Activated naive CD4-positive, alpha-beta T cell treated with anti-CD3 and anti-CD28 coated beads, Interleukin-2, amount 10 ng/mL, durations not matched to agents 7 days and 5 days (primary cell): ENCODE results near the gene GRIN2B.

Experiments
- CTCF ChIA-PET: fragments of 350-600 bp; sonication (Branson Sonifier 250); formaldehyde crosslinking; loops from one replicate; lab custom pipeline; 2021; ENCODE audit warnings: antibody characterized with exemption; lab: Charles Lee
- DNase-seq: peaks from one replicate; pipeline ENCODE4 v3.0.0-alpha.2; 2020
- H3K27ac Mint-ChIP-seq: one replicate; pipeline ENCODE4 v1.8.0; 2021; ENCODE audit warnings: mild to moderate bottlenecking, moderate library complexity, mixed read lengths
- H3K27me3 Mint-ChIP-seq: one replicate; pipeline ENCODE4 v1.8.0; 2021; ENCODE audit warnings: mild to moderate bottlenecking, mixed read lengths
- H3K36me3 Mint-ChIP-seq: one replicate; pipeline ENCODE4 v1.8.0; 2021; ENCODE audit warnings: mixed read lengths
- H3K4me1 Mint-ChIP-seq: one replicate; pipeline ENCODE4 v1.8.0; 2021; ENCODE audit warnings: mixed read lengths
- H3K4me3 Mint-ChIP-seq: one replicate; pipeline ENCODE4 v1.8.0; 2021; ENCODE audit warnings: mild to moderate bottlenecking, moderate library complexity, mixed read lengths
- H3K9me3 Mint-ChIP-seq: one replicate; pipeline ENCODE4 v1.8.0; 2021; ENCODE audit warnings: mixed read lengths

GRIN2B gene

GRCh38 chr12:13981296-13981962 lies at the start of gene GRIN2B:
Gene GRIN2B, minus strand, starts transcription at chr12:13981602. Its CDS starts 115,394 bp downstream, at chr12:13866208.
- Mint-ChIP-seq H3K36me3 (no peaks in the 10 kb centered on the region), H3K9me3 (no peaks in the 10 kb centered on the region), H3K4me1 (peaks cover 9% of the 10 kb centered on the region), H3K4me3 (no peak within 1 kb of the TSS), H3K27ac (no peak within 1 kb of the TSS), H3K27me3 (peaks cover 58% of the 10 kb centered on the region)
- CTCF ChIA-PET, result no interaction called here
- DNase-seq, result no peak

GRCh38 chr12:14026537-14026936 lies 45.1 kb upstream of the GRIN2B start:
- no peak for DNase-seq
- Mint-ChIP-seq H3K4me3 (no peak overlapping the region), H3K27ac (no peak overlapping the region), H3K9me3 (peaks cover 2% of the 10 kb centered on the region), H3K27me3 (no peaks in the 10 kb centered on the region), H3K4me1 (no peaks in the 10 kb centered on the region), H3K36me3 (no peaks in the 10 kb centered on the region)
- CTCF ChIA-PET, result no interaction called here

GRCh38 chr12:14024591-14024990 lies 43.2 kb upstream of the GRIN2B start:
- CTCF ChIA-PET, result no interaction called here

GRCh38 chr12:14018080-14018479 lies 36.7 kb upstream of the GRIN2B start:
- Mint-ChIP-seq H3K4me3 (no peak overlapping the region), H3K4me1 (no peaks in the 10 kb centered on the region), H3K27me3 (no peaks in the 10 kb centered on the region), H3K27ac (no peak overlapping the region), H3K36me3 (no peaks in the 10 kb centered on the region), H3K9me3 (no peaks in the 10 kb centered on the region)
- CTCF ChIA-PET, result no interaction called here
- no peak for DNase-seq

More at GRCh38 chr12:14024591-14024990, 43.2 kb upstream of the GRIN2B start:
- DNase-seq, result no peak
- Mint-ChIP-seq H3K4me1 (no peaks in the 10 kb centered on the region), H3K27ac (no peak overlapping the region), H3K4me3 (no peak overlapping the region), H3K27me3 (no peaks in the 10 kb centered on the region), H3K36me3 (no peaks in the 10 kb centered on the region), H3K9me3 (peaks cover 2% of the 10 kb centered on the region)

GRCh38 chr12:14010989-14011388 lies 29.6 kb upstream of the GRIN2B start:
- Mint-ChIP-seq H3K27me3 (no peaks in the 10 kb centered on the region), H3K36me3 (no peaks in the 10 kb centered on the region), H3K4me1 (no peaks in the 10 kb centered on the region), H3K4me3 (no peak overlapping the region), H3K27ac (no peak overlapping the region), H3K9me3 (no peaks in the 10 kb centered on the region)
- CTCF ChIA-PET, result no interaction called here
- no peak for DNase-seq

- no peaks in the 10 kb centered on the region for H3K9me3 Mint-ChIP-seq
- H3K4me3 Mint-ChIP-seq, result no peak overlapping the region
- H3K4me1 Mint-ChIP-seq, result no peaks in the 10 kb centered on the region
- CTCF ChIA-PET, result no interaction called here
- no peak for DNase-seq
- H3K27ac Mint-ChIP-seq, result no peak overlapping the region
- no peaks in the 10 kb centered on the region for H3K27me3 Mint-ChIP-seq
- H3K36me3 Mint-ChIP-seq, result no peaks in the 10 kb centered on the region
These were observed 26.2 kb upstream of the GRIN2B start for GRCh38 chr12:14007639-14008038.

GRCh38 chr12:13992585-13992984 lies 11.2 kb upstream of the GRIN2B start:
- Mint-ChIP-seq H3K9me3 (no peaks in the 10 kb centered on the region), H3K27ac (no peak overlapping the region), H3K27me3 (no peaks in the 10 kb centered on the region), H3K4me1 (no peaks in the 10 kb centered on the region), H3K36me3 (no peaks in the 10 kb centered on the region), H3K4me3 (no peak overlapping the region)
- CTCF ChIA-PET, result interaction anchor here (1.2 kb wide), 1 partner anchor 9 kb away, joined by 3 read pairs; no protein-coding TSS in a partner anchor
- no peak for DNase-seq

GRCh38 chr12:13992106-13992505 lies 10.7 kb upstream of the GRIN2B start:
- no peaks in the 10 kb centered on the region for H3K4me1 Mint-ChIP-seq
- H3K4me3 Mint-ChIP-seq, result no peak overlapping the region
- H3K27me3 Mint-ChIP-seq, result no peaks in the 10 kb centered on the region
- no peak overlapping the region for H3K27ac Mint-ChIP-seq
- no peaks in the 10 kb centered on the region for H3K9me3 Mint-ChIP-seq
- DNase-seq, result no peak
- no peaks in the 10 kb centered on the region for H3K36me3 Mint-ChIP-seq
- CTCF ChIA-PET, result interaction anchor here (1.2 kb wide), 1 partner anchor 8 kb away, joined by 3 read pairs; no protein-coding TSS in a partner anchor

- H3K27ac Mint-ChIP-seq, result no peak overlapping the region
- CTCF ChIA-PET, result no interaction called here
- no peaks in the 10 kb centered on the region for H3K9me3 Mint-ChIP-seq
- peaks cover 4% of the 10 kb centered on the region for H3K4me1 Mint-ChIP-seq
- DNase-seq, result no peak
- H3K4me3 Mint-ChIP-seq, result no peak overlapping the region
- peaks cover 27% of the 10 kb centered on the region for H3K27me3 Mint-ChIP-seq
- no peaks in the 10 kb centered on the region for H3K36me3 Mint-ChIP-seq
These were observed 4.6 kb upstream of the GRIN2B start for GRCh38 chr12:13986031-13986430.

GRCh38 chr12:13981990-13982389 lies 588 bp upstream of the GRIN2B start:
- Mint-ChIP-seq H3K9me3 (no peaks in the 10 kb centered on the region), H3K36me3 (no peaks in the 10 kb centered on the region), H3K27ac (no peak overlapping the region), H3K27me3 (peaks cover 58% of the 10 kb centered on the region), H3K4me1 (peaks cover 9% of the 10 kb centered on the region), H3K4me3 (no peak overlapping the region)
- CTCF ChIA-PET, result no interaction called here
- no peak for DNase-seq

- DNase-seq, result no peak
- no peaks in the 10 kb centered on the region for H3K36me3 Mint-ChIP-seq
- H3K4me1 Mint-ChIP-seq, result peaks cover 9% of the 10 kb centered on the region
- no peaks in the 10 kb centered on the region for H3K9me3 Mint-ChIP-seq
- H3K27ac Mint-ChIP-seq, result no peak overlapping the region
- H3K27me3 Mint-ChIP-seq, result peaks cover 58% of the 10 kb centered on the region
- CTCF ChIA-PET, result no interaction called here
- H3K4me3 Mint-ChIP-seq, result no peak overlapping the region
These were observed 685 bp downstream of the GRIN2B start for GRCh38 chr12:13980538-13981295.

GRCh38 chr12:13979772-13980378 lies 1.5 kb downstream of the GRIN2B start:
- peaks cover 9% of the 10 kb centered on the region for H3K4me1 Mint-ChIP-seq
- H3K9me3 Mint-ChIP-seq, result no peaks in the 10 kb centered on the region
- DNase-seq, result no peak
- CTCF ChIA-PET, result no interaction called here
- H3K4me3 Mint-ChIP-seq, result no peak overlapping the region
- H3K36me3 Mint-ChIP-seq, result no peaks in the 10 kb centered on the region
- peaks cover 58% of the 10 kb centered on the region for H3K27me3 Mint-ChIP-seq
- no peak overlapping the region for H3K27ac Mint-ChIP-seq

- H3K9me3 Mint-ChIP-seq, result no peaks in the 10 kb centered on the region
These were observed 2.5 kb downstream of the GRIN2B start for GRCh38 chr12:13978876-13979275.

GRCh38 chr12:13976880-13977279 lies 4.5 kb downstream of the GRIN2B start:
- Mint-ChIP-seq H3K36me3 (no peaks in the 10 kb centered on the region), H3K27me3 (peaks cover 39% of the 10 kb centered on the region), H3K27ac (no peak overlapping the region), H3K4me1 (peaks cover 9% of the 10 kb centered on the region), H3K4me3 (no peak overlapping the region), H3K9me3 (no peaks in the 10 kb centered on the region)
- CTCF ChIA-PET, result no interaction called here
- no peak for DNase-seq

More at GRCh38 chr12:13978876-13979275, 2.5 kb downstream of the GRIN2B start:
- Mint-ChIP-seq H3K36me3 (no peaks in the 10 kb centered on the region), H3K27ac (no peak overlapping the region), H3K4me3 (no peak overlapping the region), H3K4me1 (peaks cover 9% of the 10 kb centered on the region), H3K27me3 (peaks cover 54% of the 10 kb centered on the region)
- DNase-seq, result no peak
- CTCF ChIA-PET, result no interaction called here
